Smooth muscle cell (in vitro differentiated cells): Measurements from ENCODE around the gene SLFN11. TPM values are rescaled to one million over a fixed set of nuclear protein-coding genes. Genes with fewer than 3 reads are reported as not detected.
"Not testable (repeated sequence)": the region's sequence is repeated elsewhere in the genome, so short reads cannot be mapped to it uniquely, and the experiment has no call there.

Source experiments
- DNase-seq: peaks from one replicate; lab custom pipeline; 2025; ENCODE audit not compliant: unreplicated experiment; lab: John Stamatoyannopoulos, UW
- H2AFZ ChIP-seq: fragments of 200-600 bp; sonication (generic); 2 replicates; pipeline ENCODE4 v1.6.0; 2016; ENCODE audit warnings: antibody characterized with exemption, low read depth, mild to moderate bottlenecking
- H3F3A ChIP-seq: fragments of 200-600 bp; sonication (generic); 2 replicates; pipeline ENCODE4 v1.6.0; 2017; ENCODE audit warnings: antibody characterized with exemption, low read depth
- H3K27ac ChIP-seq: fragments of 200-600 bp; sonication (generic); 2 replicates; pipeline ENCODE4 v1.5.1; 2016; ENCODE audit warnings: low read depth, mild to moderate bottlenecking
- H3K27me3 ChIP-seq: fragments of 200-600 bp; sonication (generic); 2 replicates; pipeline ENCODE4 v1.6.1; 2016; ENCODE audit warnings: low read depth, mild to moderate bottlenecking
- H3K36me3 ChIP-seq: fragments of 200-600 bp; sonication (generic); 2 replicates; pipeline ENCODE4 v1.5.1; 2016; ENCODE audit warnings: low read depth
- H3K4me1 ChIP-seq: fragments of 200-600 bp; sonication (generic); 2 replicates; pipeline ENCODE4 v1.5.1; 2016; ENCODE audit warnings: low read depth
- H3K4me2 ChIP-seq: fragments of 200-600 bp; sonication (generic); 2 replicates; pipeline ENCODE4 v1.6.0; 2016; ENCODE audit warnings: mild to moderate bottlenecking
- H3K4me3 ChIP-seq: fragments of 200-600 bp; sonication (generic); 2 replicates; pipeline ENCODE4 v1.5.1; 2016; ENCODE audit warnings: mild to moderate bottlenecking
- H3K79me2 ChIP-seq: fragments of 200-600 bp; sonication (generic); 2 replicates; pipeline ENCODE4 v1.6.0; 2016; ENCODE audit warnings: low read depth, mild to moderate bottlenecking
- H3K9ac ChIP-seq: fragments of 200-600 bp; sonication (generic); 2 replicates; pipeline ENCODE4 v1.6.0; 2016; ENCODE audit warnings: low read depth
- H3K9me3 ChIP-seq: fragments of 200-600 bp; sonication (generic); replicated peaks from 2 replicates; pipeline ENCODE4 v1.5.1; 2016; ENCODE audit warnings: low read depth
- H4K20me1 ChIP-seq: fragments of 200-600 bp; sonication (generic); 2 replicates; pipeline ENCODE4 v1.6.0; 2016; ENCODE audit warnings: low read depth
- CTCF ChIP-seq: fragments of 200-600 bp; sonication (generic); IDR thresholded peaks from 2 replicates; pipeline ENCODE4 v1.5.1; 2017; ENCODE audit warnings: borderline replicate concordance, mild to moderate bottlenecking, antibody characterized with exemption; ENCODE audit not compliant: insufficient read depth, poor library complexity, severe bottlenecking
- whole genome bisulfite sequencing: methylation state at CpG from one replicate; pipeline ENCODE4 v1.1.7; 2016; ENCODE audit warnings: low lambda C conversion rate; 5-methylcytosine and 5-hydroxymethylcytosine counted together
- polyA plus RNA-seq: library from polyadenylated mRNA; unstranded; fragments of >200 nt; fragmentation: Nextera tagmentation; extraction: Ambion mirVana; gene quantifications from 2 replicates; pipeline ENCODE4 v1.2.1, GENCODE V29; 2016
- total RNA-seq: library from RNA; depleted of rRNA; stranded (reverse); fragments of >200 nt; gene quantifications from 2 replicates; pipeline ENCODE4 v1.2.3, GENCODE V29; 2014

The SLFN11 gene
- total and polyA plus RNA-seq, 2 experiments from 2014 or later: 1.8 to 4.3 TPM

GRCh38 chr17:35342276-35342675, 31.1 kb downstream of the SLFN11 start:
- H4K20me1 ChIP-seq: no peaks in the 10 kb centered on the region
- no peaks in the 10 kb centered on the region for H3K79me2 ChIP-seq
- no peak overlapping the region for H3K4me2 ChIP-seq
- H2AFZ ChIP-seq: no peak overlapping the region
- no peak overlapping the region for H3K27ac ChIP-seq
- no peak for DNase-seq
- H3K4me3 ChIP-seq: no peak overlapping the region
- H3K9ac ChIP-seq: no peak overlapping the region
- no peaks in the 10 kb centered on the region for H3K9me3 ChIP-seq
- no peaks in the 10 kb centered on the region for H3K4me1 ChIP-seq
- no peak for TF ChIP-seq CTCF
- H3K27me3 ChIP-seq: peaks cover 36% of the 10 kb centered on the region
- no peaks in the 10 kb centered on the region for H3K36me3 ChIP-seq
- H3F3A ChIP-seq: no peaks in the 10 kb centered on the region

GRCh38 chr17:35341411-35341992, 31.9 kb downstream of the SLFN11 start:
- no peak for DNase-seq
- no peaks in the 10 kb centered on the region for H3K79me2 ChIP-seq
- H3K27me3 ChIP-seq: peaks cover 36% of the 10 kb centered on the region
- no peaks in the 10 kb centered on the region for H3F3A ChIP-seq
- H3K9ac ChIP-seq: no peak overlapping the region
- no peak overlapping the region for H2AFZ ChIP-seq
- WGBS: 80% methylated on average over 5 of the region's 5 CpGs
- no peak overlapping the region for H3K27ac ChIP-seq
- TF ChIP-seq CTCF: no peak
- H3K9me3 ChIP-seq: no peaks in the 10 kb centered on the region
- no peaks in the 10 kb centered on the region for H3K4me1 ChIP-seq
- no peaks in the 10 kb centered on the region for H4K20me1 ChIP-seq
- H3K4me2 ChIP-seq: no peak overlapping the region
- H3K4me3 ChIP-seq: no peak overlapping the region
- H3K36me3 ChIP-seq: no peaks in the 10 kb centered on the region

- TF ChIP-seq CTCF: no peak
- H4K20me1 ChIP-seq: no peaks in the 10 kb centered on the region
These were observed 35.2 kb downstream of the SLFN11 start for GRCh38 chr17:35338230-35338629.

DNA sequence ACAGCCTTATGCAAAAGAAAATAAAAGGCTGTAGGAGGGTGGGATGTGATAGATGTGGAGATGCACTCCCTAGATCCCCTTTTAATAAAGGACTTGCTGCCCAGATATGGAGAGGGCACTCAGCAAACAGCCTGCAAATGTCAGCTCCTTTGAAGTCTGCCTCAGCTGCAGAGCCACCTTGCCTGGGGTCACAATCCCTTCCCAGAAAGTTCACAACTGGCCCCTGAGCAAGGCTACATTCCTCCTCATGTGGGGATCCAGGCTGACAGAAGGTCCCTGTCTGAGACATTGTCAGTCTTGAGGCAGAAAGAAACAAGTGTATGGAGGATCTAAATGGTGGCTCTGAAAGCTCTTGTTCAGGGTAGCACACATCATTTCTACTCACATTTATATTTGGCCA, 36.1 kb downstream of the SLFN11 start:
- DNase-seq: no peak
- TF ChIP-seq CTCF: no peak
- Histone ChIP-seq H3K4me3 (no peak overlapping the region), H4K20me1 (no peaks in the 10 kb centered on the region), H3K79me2 (no peaks in the 10 kb centered on the region), H3K27ac (no peak overlapping the region), H3K4me2 (no peak overlapping the region), H3K9ac (no peak overlapping the region), H3K9me3 (no peaks in the 10 kb centered on the region), H3F3A (no peaks in the 10 kb centered on the region), H3K4me1 (no peaks in the 10 kb centered on the region), H3K36me3 (no peaks in the 10 kb centered on the region), H2AFZ (no peak overlapping the region), H3K27me3 (peaks cover 12% of the 10 kb centered on the region)

More at GRCh38 chr17:35338230-35338629, 35.2 kb downstream of the SLFN11 start:
- Histone ChIP-seq H3K9ac (no peak overlapping the region), H3K36me3 (no peaks in the 10 kb centered on the region), H3K9me3 (no peaks in the 10 kb centered on the region), H3K4me2 (no peak overlapping the region), H3K4me1 (no peaks in the 10 kb centered on the region), H3F3A (no peaks in the 10 kb centered on the region), H3K27me3 (peaks cover 16% of the 10 kb centered on the region), H3K79me2 (no peaks in the 10 kb centered on the region), H2AFZ (no peak overlapping the region), H3K27ac (no peak overlapping the region), H3K4me3 (no peak overlapping the region)
- no peak for DNase-seq
- WGBS: 92% methylated on average over 2 of the region's 2 CpGs

GRCh38 chr17:35333578-35333977, 39.8 kb downstream of the SLFN11 start:
- not testable (repeated sequence) for H3K9ac ChIP-seq, H3K4me1 ChIP-seq, DNase-seq, H3K4me3 ChIP-seq, H3K9me3 ChIP-seq, H3K79me2 ChIP-seq, H3K27ac ChIP-seq, H3K36me3 ChIP-seq, H3F3A ChIP-seq, H2AFZ ChIP-seq, H3K4me2 ChIP-seq, H4K20me1 ChIP-seq
- 77% methylated on average over 5 of the region's 5 CpGs for WGBS
- peaks cover 12% of the 10 kb centered on the region for H3K27me3 ChIP-seq
